ENCODE measurements around the gene BDH1. TPM values are rescaled to one million over a fixed set of nuclear protein-coding genes. Genes with fewer than 3 reads are reported as not detected.

The BDH1 gene
- total RNA-seq, 2 experiments from 2014 or later, result 63.5 to 71.0 TPM

DNA sequence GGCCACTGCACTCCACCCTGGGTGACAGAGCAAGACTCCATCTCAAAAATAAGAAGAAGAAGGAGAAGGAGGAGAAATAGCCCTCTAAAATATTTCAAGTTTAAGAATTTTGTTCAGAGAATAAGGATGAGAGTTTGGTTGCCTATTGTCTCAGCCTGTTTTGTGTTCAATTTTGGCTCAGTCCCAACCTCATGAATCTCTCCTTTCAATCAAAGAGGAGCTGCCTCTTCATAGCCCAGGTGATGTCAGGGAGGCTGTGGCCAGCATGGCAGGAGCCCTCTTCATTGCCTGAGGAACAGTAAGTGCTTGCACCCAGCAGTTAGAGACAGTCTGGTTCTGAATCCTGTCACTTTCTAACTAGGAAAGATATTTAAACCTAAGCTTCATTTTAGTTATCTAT, 55.0 kb downstream of the BDH1 start:
- Mint-ChIP-seq H3K4me3 (no peak overlapping the region), H3K36me3 (no peaks in the 10 kb centered on the region), H3K27ac (no peak overlapping the region), H3K9me3 (peaks cover 2% of the 10 kb centered on the region), H3K4me1 (no peaks in the 10 kb centered on the region), H3K27me3 (peaks cover 3% of the 10 kb centered on the region)
- DNase-seq, result no peak

DNA sequence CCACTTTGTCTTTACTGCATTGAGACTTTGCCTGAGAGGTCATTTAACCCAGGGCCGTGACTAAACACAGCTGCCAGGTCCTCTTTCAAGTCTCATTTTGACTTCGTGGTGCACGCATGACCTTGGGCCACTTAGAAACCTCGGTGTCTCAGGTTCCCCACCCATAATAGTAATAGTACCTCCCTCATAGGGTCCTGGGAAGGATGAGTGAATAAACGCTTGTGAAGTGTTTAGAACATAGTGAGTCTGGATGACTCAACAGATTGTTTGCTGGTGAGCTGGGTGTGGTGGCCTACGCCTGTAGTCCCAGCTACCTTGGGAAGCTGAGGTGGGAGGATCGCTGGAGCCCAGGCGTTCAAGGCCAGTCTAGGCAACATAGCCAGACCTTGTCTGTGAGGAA, 56.3 kb downstream of the BDH1 start:
- Mint-ChIP-seq H3K27ac (no peak overlapping the region), H3K36me3 (no peaks in the 10 kb centered on the region), H3K4me3 (no peak overlapping the region), H3K4me1 (no peaks in the 10 kb centered on the region), H3K27me3 (peaks cover 3% of the 10 kb centered on the region), H3K9me3 (peaks cover 2% of the 10 kb centered on the region)
- no peak for DNase-seq

DNA sequence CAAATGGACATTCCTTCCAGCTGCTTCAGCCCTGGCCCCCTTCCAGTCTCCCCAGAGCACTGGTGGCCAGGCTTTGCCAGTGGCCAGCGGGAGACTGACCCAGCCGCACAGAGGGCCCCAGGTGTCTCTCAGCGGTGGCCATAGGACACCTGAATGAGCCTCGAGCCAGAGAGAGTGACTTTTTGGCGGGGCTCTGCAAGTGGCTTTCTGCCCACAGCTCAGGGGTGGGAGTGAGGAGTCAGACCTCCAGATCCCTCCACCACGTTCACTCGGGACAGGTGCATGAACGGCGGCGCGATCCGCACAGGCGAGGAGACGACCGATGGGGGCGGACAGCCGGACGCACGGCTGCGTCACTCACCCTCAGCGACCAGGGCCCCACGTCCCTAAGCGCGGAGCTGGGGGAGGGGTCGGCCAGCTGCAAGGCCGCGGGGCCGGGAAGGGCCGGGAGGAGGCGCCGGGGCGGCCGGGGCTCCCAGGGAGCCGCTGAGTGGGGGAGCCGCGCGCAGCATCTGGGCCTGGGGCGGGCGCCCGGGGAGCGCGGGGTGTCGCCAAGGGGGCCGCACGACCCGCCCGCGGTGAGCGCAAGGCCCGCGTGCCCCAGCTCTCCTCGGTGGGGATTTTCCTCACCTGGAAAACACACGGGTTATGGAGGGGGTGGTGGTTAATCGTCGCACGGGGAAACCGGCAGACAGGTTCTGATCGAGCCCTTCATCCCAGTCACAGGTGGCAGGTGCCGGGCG, 57.1 kb downstream of the BDH1 start:
- no peaks in the 10 kb centered on the region for H3K4me1 Mint-ChIP-seq
- no peak overlapping the region for H3K4me3 Mint-ChIP-seq
- H3K27me3 Mint-ChIP-seq, result peaks cover 10% of the 10 kb centered on the region
- peaks cover 2% of the 10 kb centered on the region for H3K9me3 Mint-ChIP-seq
- no peak overlapping the region for H3K27ac Mint-ChIP-seq
- no peaks in the 10 kb centered on the region for H3K36me3 Mint-ChIP-seq
- DNase-seq, result no peak

DNA sequence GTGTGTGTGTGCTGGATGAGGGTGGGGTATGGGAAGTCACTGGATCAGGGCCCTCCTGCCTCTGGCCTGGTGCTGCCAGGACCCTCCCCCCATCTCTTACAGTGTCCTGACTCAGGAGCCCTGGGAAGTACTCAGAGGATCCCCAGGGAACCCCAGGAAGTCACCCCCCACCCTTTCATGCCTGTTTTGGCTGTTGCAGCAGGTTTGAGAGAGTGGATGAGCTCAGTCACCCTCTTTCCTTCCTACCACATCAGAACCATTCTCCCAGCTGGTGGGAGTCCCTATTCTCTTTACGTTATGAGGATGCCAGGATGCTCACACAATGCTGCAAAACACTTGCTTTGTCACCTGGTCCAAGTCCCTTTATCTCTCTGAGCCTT, 59.0 kb downstream of the BDH1 start:
- no peaks in the 10 kb centered on the region for H3K36me3 Mint-ChIP-seq
- H3K27me3 Mint-ChIP-seq, result peaks cover 14% of the 10 kb centered on the region
- peaks cover 2% of the 10 kb centered on the region for H3K9me3 Mint-ChIP-seq
- no peak overlapping the region for H3K4me3 Mint-ChIP-seq
- DNase-seq, result no peak
- H3K4me1 Mint-ChIP-seq, result no peaks in the 10 kb centered on the region
- no peak overlapping the region for H3K27ac Mint-ChIP-seq

DNA sequence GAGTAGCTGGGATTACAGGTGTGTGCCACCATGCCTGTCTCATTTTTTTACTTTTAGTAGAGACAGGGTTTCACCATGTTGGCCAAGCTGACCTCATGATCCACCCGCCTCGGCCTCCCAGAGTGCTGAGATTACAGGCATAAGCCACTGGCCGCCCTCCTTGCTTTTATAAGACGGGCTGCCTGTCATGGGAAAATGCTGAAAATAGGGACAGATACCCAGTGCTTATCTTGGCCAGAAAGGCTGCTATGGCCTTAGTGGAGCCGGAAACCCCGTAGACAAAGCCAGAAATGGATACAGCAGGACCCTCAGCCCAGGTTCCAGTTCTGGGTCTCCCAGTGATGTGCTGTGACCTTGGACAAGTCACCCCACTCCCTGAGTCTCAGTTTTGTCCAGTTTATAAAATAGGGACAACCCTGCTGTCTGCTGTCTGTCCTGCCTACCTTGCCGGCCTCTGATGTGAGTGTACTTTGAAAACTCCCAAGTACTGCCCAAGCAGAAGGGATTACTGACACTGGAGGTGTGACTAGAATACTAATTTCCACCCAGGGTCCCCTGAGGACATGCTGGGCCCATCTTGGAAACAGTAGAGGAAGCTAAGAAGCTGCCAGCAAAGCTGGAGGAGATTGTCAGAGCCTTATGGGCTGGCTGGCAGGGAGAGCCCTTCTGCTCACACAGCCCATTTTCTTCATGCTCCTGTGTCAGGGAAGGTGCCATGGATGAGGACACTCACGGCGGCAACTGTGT, 59.6 kb downstream of the BDH1 start:
- DNase-seq, result no peak
- Mint-ChIP-seq H3K36me3 (no peaks in the 10 kb centered on the region), H3K4me3 (no peak overlapping the region), H3K27ac (no peak overlapping the region), H3K9me3 (peaks cover 2% of the 10 kb centered on the region), H3K4me1 (no peaks in the 10 kb centered on the region), H3K27me3 (peaks cover 14% of the 10 kb centered on the region)

DNA sequence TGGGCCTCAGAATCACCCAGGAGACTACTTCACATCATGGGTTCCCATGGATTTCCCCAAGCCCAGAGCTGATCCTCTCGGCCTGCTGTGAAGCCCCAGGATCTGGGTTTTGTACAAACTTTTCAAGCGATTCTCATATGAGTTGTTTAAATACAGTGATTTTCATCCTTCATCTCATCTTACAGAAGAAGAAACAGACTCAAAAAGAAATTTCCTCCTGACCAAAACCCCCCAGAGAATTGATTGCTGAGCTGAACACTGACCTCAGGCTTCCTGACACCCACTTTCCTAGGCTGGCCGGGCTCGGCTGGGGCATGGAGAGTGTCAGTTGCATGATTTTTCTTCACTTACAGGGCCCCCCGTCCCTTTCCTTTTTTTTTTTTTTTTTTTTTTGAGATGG, 60.3 kb downstream of the BDH1 start:
- Mint-ChIP-seq H3K4me3 (no peak overlapping the region), H3K27ac (no peak overlapping the region), H3K9me3 (peaks cover 2% of the 10 kb centered on the region), H3K27me3 (peaks cover 14% of the 10 kb centered on the region), H3K4me1 (no peaks in the 10 kb centered on the region), H3K36me3 (no peaks in the 10 kb centered on the region)
- DNase-seq, result no peak

DNA sequence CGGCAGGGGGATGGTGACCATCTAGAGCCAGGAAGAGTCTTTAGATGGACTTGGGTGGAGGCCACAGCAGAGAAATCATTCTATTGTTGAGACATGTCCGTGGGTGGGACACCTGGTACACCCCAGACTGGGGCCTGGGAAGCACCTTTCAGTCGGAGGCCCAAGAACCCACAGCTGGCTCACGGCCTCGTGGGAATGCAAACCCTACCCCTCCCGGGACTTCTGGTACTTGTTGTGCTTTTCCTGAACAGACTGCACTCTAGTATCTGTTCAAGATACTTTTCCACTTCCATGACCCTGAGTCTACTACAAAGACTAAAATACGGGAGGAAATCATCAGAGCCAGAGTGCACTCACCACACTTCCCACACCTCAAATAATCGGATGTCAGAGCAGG, 60.7 kb downstream of the BDH1 start:
- H3K9me3 Mint-ChIP-seq, result peaks cover 2% of the 10 kb centered on the region
- no peak overlapping the region for H3K27ac Mint-ChIP-seq
- H3K36me3 Mint-ChIP-seq, result no peaks in the 10 kb centered on the region
- no peak for DNase-seq
- H3K4me3 Mint-ChIP-seq, result no peak overlapping the region
- no peaks in the 10 kb centered on the region for H3K4me1 Mint-ChIP-seq
- H3K27me3 Mint-ChIP-seq, result peaks cover 14% of the 10 kb centered on the region

DNA sequence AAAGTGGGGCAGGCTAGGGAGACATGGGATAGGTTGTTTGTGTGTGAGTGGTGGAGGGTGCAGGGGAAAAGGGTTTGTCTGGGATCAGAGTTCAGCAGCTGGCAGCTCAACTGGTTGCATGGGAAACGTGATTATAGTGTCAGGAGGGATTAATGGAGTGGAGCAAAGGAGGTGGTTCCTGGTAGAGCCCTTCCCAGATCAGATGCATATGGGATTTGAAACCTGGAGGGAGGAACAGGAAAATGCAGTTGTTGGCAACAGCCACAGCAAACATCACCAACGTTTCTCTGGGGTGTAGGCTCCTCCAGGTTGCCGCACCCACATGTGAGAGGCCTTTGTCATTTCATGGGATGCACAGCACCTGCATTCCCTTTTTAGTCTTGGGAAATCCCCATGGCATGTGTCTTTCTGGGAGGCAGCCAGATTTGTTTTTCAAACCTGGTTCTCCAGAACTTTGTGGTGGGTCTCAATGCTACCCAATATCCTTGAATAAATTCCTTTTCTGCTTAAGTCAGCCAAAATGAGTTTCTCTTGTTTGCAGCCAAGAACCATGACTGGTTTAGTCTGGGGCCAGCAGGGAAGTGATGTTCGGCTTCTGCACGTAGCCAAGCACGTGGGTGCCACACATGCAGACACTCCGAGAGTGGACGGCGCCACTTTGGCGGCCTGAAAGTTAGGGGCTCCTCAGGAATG, 61.3 kb downstream of the BDH1 start:
- DNase-seq, result no peak
- H3K27ac Mint-ChIP-seq, result no peak overlapping the region

DNA sequence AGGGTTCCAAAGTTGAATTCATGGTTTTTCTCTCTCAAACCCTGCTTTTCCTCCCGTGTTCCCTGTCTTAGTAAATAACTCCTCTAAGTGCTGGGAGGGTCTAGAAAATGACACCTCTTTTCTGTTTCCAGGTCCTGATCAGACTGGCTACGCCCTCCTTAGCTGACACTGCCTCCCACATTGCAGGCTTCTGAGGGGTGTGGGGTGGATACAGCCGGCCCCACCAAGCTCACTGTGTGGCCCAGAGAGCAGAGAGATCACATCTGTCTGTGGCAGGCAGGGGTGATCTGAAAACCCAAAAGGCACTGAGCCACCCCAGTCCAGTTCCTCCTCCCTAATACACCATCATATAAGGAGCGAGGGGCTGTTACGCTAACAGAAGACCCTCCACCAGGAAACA, 62.7 kb downstream of the BDH1 start:
- H3K4me3 Mint-ChIP-seq, result no peak overlapping the region
- no peak for DNase-seq
- H3K9me3 Mint-ChIP-seq, result no peaks in the 10 kb centered on the region
- H3K27ac Mint-ChIP-seq, result no peak overlapping the region
- no peaks in the 10 kb centered on the region for H3K4me1 Mint-ChIP-seq
- H3K36me3 Mint-ChIP-seq, result no peaks in the 10 kb centered on the region
- H3K27me3 Mint-ChIP-seq, result peaks cover 11% of the 10 kb centered on the region

More for the DNA sequence above, 61.3 kb downstream of the BDH1 start:
- peaks cover 14% of the 10 kb centered on the region for H3K27me3 Mint-ChIP-seq
- H3K4me3 Mint-ChIP-seq, result no peak overlapping the region
- peaks cover 2% of the 10 kb centered on the region for H3K9me3 Mint-ChIP-seq
- no peaks in the 10 kb centered on the region for H3K36me3 Mint-ChIP-seq
- H3K4me1 Mint-ChIP-seq, result no peaks in the 10 kb centered on the region

DNA sequence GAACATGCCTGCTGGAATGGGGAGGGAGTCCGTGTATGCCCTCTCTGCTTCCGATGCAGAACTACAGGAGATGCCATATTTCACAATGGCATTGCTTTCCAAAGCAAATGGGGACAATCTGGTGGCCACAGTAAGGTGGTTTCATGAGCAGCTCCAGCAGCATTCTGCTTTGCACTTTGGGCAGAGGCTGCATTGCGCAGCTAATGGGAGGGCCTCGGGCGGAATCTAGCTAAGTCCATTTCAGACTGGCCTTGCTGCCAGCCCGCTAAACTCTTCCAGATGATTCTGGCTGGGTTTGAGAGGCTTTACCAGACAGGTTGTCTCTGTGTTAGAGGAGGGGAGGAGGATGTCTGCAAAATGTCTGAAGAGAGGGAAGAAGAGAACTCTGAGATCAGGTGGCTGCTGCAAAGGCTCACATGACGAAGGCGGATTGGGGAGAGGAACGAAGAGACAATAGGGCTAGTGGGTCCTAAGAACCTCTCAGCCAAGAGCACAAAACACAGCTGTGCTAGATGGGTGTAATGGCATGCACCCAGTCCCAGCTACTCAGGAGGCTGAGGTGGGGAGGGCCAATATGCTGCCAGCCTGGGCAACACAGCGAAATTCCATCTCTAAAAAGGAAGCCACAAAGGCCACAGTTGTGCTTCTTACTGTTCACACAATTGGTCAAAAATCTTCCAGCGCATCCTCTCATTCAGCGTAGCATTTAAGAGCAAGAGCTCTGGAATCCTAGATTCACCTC, 63.7 kb downstream of the BDH1 start:
- DNase-seq, result no peak
- no peaks in the 10 kb centered on the region for H3K4me1 Mint-ChIP-seq
- no peak overlapping the region for H3K4me3 Mint-ChIP-seq
- H3K9me3 Mint-ChIP-seq, result no peaks in the 10 kb centered on the region
- no peaks in the 10 kb centered on the region for H3K36me3 Mint-ChIP-seq
- H3K27ac Mint-ChIP-seq, result no peak overlapping the region
- H3K27me3 Mint-ChIP-seq, result peaks cover 11% of the 10 kb centered on the region

DNA sequence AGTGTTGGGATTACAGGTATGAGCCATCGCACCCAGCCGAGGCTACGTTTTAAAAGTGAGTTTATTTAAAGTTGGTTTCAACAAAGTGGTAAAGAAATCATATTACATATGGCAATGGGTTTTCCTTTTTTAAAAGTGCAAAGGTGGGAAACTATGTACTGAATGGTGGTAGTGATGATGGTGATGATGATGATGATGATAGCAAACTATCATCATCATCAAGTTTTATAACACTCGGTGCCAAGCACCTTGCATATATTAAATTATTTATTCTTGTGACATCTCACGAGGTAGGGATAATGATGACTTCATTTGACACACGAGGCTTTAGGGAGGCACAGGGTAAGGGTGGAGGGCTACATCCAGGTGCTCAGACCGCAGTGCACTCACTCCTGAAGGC, 64.3 kb downstream of the BDH1 start:
- Mint-ChIP-seq H3K4me1 (no peaks in the 10 kb centered on the region), H3K27ac (no peak overlapping the region), H3K4me3 (no peak overlapping the region), H3K27me3 (peaks cover 11% of the 10 kb centered on the region), H3K9me3 (no peaks in the 10 kb centered on the region), H3K36me3 (no peaks in the 10 kb centered on the region)
- no peak for DNase-seq

DNA sequence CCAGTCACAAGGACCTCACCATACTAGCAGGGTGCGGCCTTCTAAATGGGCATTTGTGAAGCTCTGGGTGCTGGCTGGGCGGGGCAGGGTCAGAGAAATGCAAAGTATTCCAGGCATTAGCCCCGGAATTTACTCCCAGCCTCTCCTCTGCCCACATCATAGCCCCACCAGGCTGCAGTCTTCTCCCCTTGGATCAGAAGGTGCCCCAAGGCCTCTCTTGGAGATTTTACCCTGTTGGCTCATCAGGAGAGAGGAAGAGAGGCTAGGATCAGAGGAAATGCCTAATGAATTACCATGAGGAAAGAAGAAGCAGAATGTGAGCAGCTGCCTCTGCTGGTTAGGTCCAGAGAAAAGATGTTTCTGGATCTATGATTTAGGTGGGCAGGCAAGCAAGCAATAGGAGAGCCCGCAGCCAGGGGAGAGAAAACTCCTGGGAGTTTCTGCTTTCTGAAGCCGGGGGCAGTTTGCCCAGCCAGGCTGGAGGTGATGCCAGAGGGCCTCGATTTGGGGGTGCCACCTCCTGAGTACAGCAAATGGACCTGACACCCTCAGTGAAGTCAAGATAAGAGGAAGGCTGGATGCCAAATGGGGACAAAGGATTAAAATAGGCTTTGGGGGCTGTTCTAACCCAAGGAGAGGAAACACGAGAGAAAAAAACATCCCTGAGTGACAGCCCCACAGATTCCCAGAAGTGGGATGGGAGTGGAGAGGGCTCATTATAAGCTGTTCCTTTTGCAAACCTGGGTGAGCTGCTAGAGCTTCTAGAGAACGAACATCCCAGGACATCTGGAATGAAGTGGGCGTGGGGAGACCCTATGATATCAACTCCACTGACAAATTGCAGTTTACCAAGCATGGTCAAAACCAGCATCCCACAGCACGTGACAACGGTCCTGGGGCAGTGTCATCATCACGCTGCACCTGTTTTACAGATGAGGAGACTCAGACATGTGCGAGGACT, 65.4 kb downstream of the BDH1 start:
- H3K27me3 Mint-ChIP-seq, result peaks cover 11% of the 10 kb centered on the region
- no peak overlapping the region for H3K4me3 Mint-ChIP-seq
- no peaks in the 10 kb centered on the region for H3K4me1 Mint-ChIP-seq
- no peak for DNase-seq
- no peak overlapping the region for H3K27ac Mint-ChIP-seq
- H3K9me3 Mint-ChIP-seq, result no peaks in the 10 kb centered on the region
- H3K36me3 Mint-ChIP-seq, result no peaks in the 10 kb centered on the region

DNA sequence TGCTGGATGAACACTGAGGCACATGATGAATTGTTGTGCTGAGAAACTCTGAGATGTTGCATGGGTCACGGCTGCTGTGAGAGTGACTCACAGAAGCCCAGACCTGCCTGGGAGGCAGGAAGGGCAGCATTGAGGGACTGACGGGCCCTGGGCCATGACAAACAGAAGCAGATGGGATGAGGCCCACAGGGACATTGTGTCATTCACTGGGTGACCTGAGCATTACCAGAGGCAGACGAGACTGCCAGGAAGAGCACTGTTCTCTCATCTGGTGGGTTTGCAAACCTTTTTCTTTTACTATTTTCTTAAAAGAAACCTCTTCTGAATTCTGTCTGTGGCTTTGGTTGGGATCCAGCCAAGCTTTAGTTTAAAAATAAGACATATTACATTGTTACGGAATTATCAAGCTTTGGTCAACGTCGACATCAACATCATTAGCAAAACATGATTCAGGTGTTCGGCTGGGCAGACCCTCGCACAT, 67.8 kb downstream of the BDH1 start:
- Mint-ChIP-seq H3K9me3 (no peaks in the 10 kb centered on the region), H3K36me3 (no peaks in the 10 kb centered on the region), H3K4me1 (no peaks in the 10 kb centered on the region), H3K27me3 (peaks cover 4% of the 10 kb centered on the region), H3K4me3 (no peak overlapping the region), H3K27ac (no peak overlapping the region)
- no peak for DNase-seq

DNA sequence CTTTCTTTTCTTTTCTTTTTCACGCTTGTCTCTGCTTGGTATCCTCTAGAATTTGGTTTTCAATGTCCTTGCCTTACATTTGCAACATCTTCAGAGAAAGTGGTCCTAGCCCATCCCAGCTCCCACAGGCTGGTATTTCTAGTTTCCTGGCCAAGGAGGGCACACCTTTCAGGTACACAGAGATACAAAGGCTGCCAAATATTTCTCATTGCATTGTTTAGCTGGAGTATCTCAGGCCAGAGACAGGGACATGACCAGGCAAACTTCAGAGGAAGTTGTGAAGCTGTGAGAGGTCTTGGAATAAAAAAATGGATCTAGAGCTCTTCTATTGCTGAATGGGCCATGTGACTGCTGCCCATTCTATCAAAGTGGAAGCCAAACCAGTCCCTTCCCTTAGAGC, 68.9 kb downstream of the BDH1 start:
- Mint-ChIP-seq H3K27me3 (peaks cover 4% of the 10 kb centered on the region), H3K27ac (no peak overlapping the region), H3K9me3 (no peaks in the 10 kb centered on the region), H3K4me3 (no peak overlapping the region), H3K36me3 (no peaks in the 10 kb centered on the region), H3K4me1 (no peaks in the 10 kb centered on the region)
- DNase-seq, result no peak

All from activated naive CD8-positive, alpha-beta T cell treated with anti-CD3 and anti-CD28 coated beads for 36 hours (primary cell).